Astrocyte (in vitro differentiated cells and primary cell): ENCODE data around the gene RAET1G. TPM values are rescaled to one million over a fixed set of nuclear protein-coding genes. Genes with fewer than 3 reads are reported as not detected.
"Not testable (repeated sequence)": the region's sequence is repeated elsewhere in the genome, so short reads cannot be mapped to it uniquely, and the experiment has no call there.

Experiments
- DNase-seq: peaks from one replicate; pipeline ENCODE4 v3.0.0-alpha.2; 2010; ENCODE audit warnings: low read depth
- FAIRE-seq: peaks from 2 replicates; lab custom pipeline; 2011; peaks lifted over from hg19 to GRCh38; lab: Jason Lieb, UNC
- H2AFZ ChIP-seq: 2 replicates; pipeline ENCODE4 v1.6.0; 2012; ENCODE audit warnings: low read depth, low read length, inconsistent platforms
- H3K27ac ChIP-seq: 2 replicates; pipeline ENCODE4 v1.5.1; 2011; ENCODE audit warnings: low read depth, low read length, inconsistent platforms
- H3K27me3 ChIP-seq: 2 replicates; pipeline ENCODE4 v1.6.0; 2011; ENCODE audit warnings: low read length, inconsistent platforms; ENCODE audit not compliant: insufficient read depth
- H3K36me3 ChIP-seq: 2 replicates; pipeline ENCODE4 v1.5.1; 2011; ENCODE audit warnings: low read length, inconsistent platforms; ENCODE audit not compliant: insufficient read depth
- H3K4me1 ChIP-seq: 2 replicates; pipeline ENCODE4 v1.5.1; 2011; ENCODE audit warnings: low read length, inconsistent platforms; ENCODE audit not compliant: insufficient read depth
- H3K4me2 ChIP-seq: 2 replicates; pipeline ENCODE4 v1.6.0; 2012; ENCODE audit warnings: low read length, inconsistent platforms
- H3K4me3 ChIP-seq: 2 replicates; pipeline ENCODE4 v1.5.1; 2011; ENCODE audit warnings: low read depth, mild to moderate bottlenecking, low read length, inconsistent platforms; ENCODE audit not compliant: insufficient read depth
- H3K79me2 ChIP-seq: 2 replicates; pipeline ENCODE4 v1.6.0; 2012; ENCODE audit warnings: mild to moderate bottlenecking, low read length, inconsistent platforms; ENCODE audit not compliant: insufficient read depth
- H3K9ac ChIP-seq: 2 replicates; pipeline ENCODE4 v1.6.0; 2012; ENCODE audit warnings: mild to moderate bottlenecking, low read length, inconsistent platforms
- H3K9me3 ChIP-seq: 2 replicates; pipeline ENCODE4 v1.5.1; 2012; ENCODE audit warnings: low read depth, mild to moderate bottlenecking, low read length, inconsistent platforms; ENCODE audit not compliant: insufficient read depth
- H4K20me1 ChIP-seq: 2 replicates; pipeline ENCODE4 v1.6.0; 2012; ENCODE audit warnings: low read length, inconsistent platforms; ENCODE audit not compliant: insufficient read depth
- H3K27ac Mint-ChIP-seq: one replicate; pipeline ENCODE4 v1.8.0; 2021; ENCODE audit warnings: mild to moderate bottlenecking, mixed read lengths; ENCODE audit not compliant: unreplicated experiment
- H3K27me3 Mint-ChIP-seq: one replicate; pipeline ENCODE4 v1.8.0; 2021; ENCODE audit warnings: low read depth, mixed read lengths; ENCODE audit not compliant: unreplicated experiment
- H3K36me3 Mint-ChIP-seq: one replicate; pipeline ENCODE4 v1.8.0; 2021; ENCODE audit warnings: low read depth, mixed read lengths; ENCODE audit not compliant: unreplicated experiment
- H3K4me1 Mint-ChIP-seq: one replicate; pipeline ENCODE4 v1.8.0; 2021; ENCODE audit warnings: low read depth, mixed read lengths; ENCODE audit not compliant: unreplicated experiment
- H3K4me3 Mint-ChIP-seq: one replicate; pipeline ENCODE4 v1.8.0; 2021; ENCODE audit warnings: mild to moderate bottlenecking, moderate library complexity, mixed read lengths; ENCODE audit not compliant: unreplicated experiment
- H3K9me3 Mint-ChIP-seq: one replicate; pipeline ENCODE4 v1.8.0; 2021; ENCODE audit warnings: mild to moderate bottlenecking, mixed read lengths; ENCODE audit not compliant: unreplicated experiment
- CTCF ChIP-seq: IDR thresholded peaks from 2 replicates; pipeline ENCODE4 v1.5.1; 2011; ENCODE audit warnings: low read depth, mild to moderate bottlenecking, inconsistent platforms, low read length, moderate library complexity; ENCODE audit not compliant: insufficient read depth
- EZH2 ChIP-seq: IDR thresholded peaks from 2 replicates; pipeline ENCODE4 v1.6.1; 2012; ENCODE audit warnings: mild to moderate bottlenecking, low read length, inconsistent platforms; ENCODE audit not compliant: insufficient read depth
- total RNA-seq: library from RNA; stranded (reverse); gene quantifications from 2 replicates; pipeline ENCODE4 v1.2.1, GENCODE V29; 2021

RAET1G gene
- total RNA-seq, 1 donor from 2014 or later: not detected

- peaks cover 10% of the 10 kb centered on the region for H3K9me3 ChIP-seq
- peaks cover 58% of the 10 kb centered on the region for H3K27me3 Mint-ChIP-seq
- no peak for DNase-seq
These were observed 12.2 kb downstream of the RAET1G start for GRCh38 chr6:149910721-149911151.

GRCh38 chr6:149909701-149910470 lies 13.0 kb downstream of the RAET1G start:
- peaks cover 10% of the 10 kb centered on the region for H3K9me3 ChIP-seq
- no peak overlapping the region for H3K4me2 ChIP-seq
- Mint-ChIP-seq H3K4me3 (no peak overlapping the region), H3K9me3 (peaks cover 11% of the 10 kb centered on the region), H3K27me3 (peaks cover 59% of the 10 kb centered on the region), H3K27ac (no peak overlapping the region), H3K36me3 (no peaks in the 10 kb centered on the region), H3K4me1 (no peaks in the 10 kb centered on the region)
- no peak overlapping the region for H3K4me3 ChIP-seq
- DNase-seq (no peak), FAIRE-seq (no peak)
- no peaks in the 10 kb centered on the region for H4K20me1 ChIP-seq
- TF ChIP-seq CTCF: no peak
- TF ChIP-seq EZH2: no peak
- no peaks in the 10 kb centered on the region for H3K79me2 ChIP-seq
- H3K36me3 ChIP-seq: no peaks in the 10 kb centered on the region
- H3K4me1 ChIP-seq: no peaks in the 10 kb centered on the region
- H3K9ac ChIP-seq: no peak overlapping the region
- H2AFZ ChIP-seq: no peak overlapping the region
- no peak overlapping the region for H3K27ac ChIP-seq
- no peaks in the 10 kb centered on the region for H3K27me3 ChIP-seq

More at GRCh38 chr6:149910721-149911151, 12.2 kb downstream of the RAET1G start:
- Histone ChIP-seq H4K20me1 (no peaks in the 10 kb centered on the region), H3K27me3 (no peaks in the 10 kb centered on the region), H3K79me2 (no peaks in the 10 kb centered on the region), H3K4me3 (no peak overlapping the region), H3K4me1 (no peaks in the 10 kb centered on the region), H3K36me3 (no peaks in the 10 kb centered on the region), H3K9ac (no peak overlapping the region), H3K27ac (no peak overlapping the region), H3K4me2 (no peak overlapping the region), H2AFZ (no peak overlapping the region)
- H3K36me3 Mint-ChIP-seq: no peaks in the 10 kb centered on the region
- H3K27ac Mint-ChIP-seq: no peak overlapping the region
- TF ChIP-seq CTCF: no peak
- TF ChIP-seq EZH2: no peak
- peaks cover 10% of the 10 kb centered on the region for H3K9me3 Mint-ChIP-seq
- no peaks in the 10 kb centered on the region for H3K4me1 Mint-ChIP-seq
- no peak overlapping the region for H3K4me3 Mint-ChIP-seq
- FAIRE-seq: no peak

GRCh38 chr6:149908480-149908879 lies 14.4 kb downstream of the RAET1G start:
- H3K9ac ChIP-seq, H4K20me1 ChIP-seq, H3K79me2 ChIP-seq, DNase-seq, H3K36me3 Mint-ChIP-seq, FAIRE-seq, H3K4me2 ChIP-seq, H3K4me3 ChIP-seq, H3K4me1 ChIP-seq, H3K27me3 ChIP-seq, H3K4me3 Mint-ChIP-seq, H3K36me3 ChIP-seq, H3K27ac ChIP-seq, H3K27ac Mint-ChIP-seq, H2AFZ ChIP-seq, H3K4me1 Mint-ChIP-seq: not testable (repeated sequence)
- H3K27me3 Mint-ChIP-seq: peaks cover 60% of the 10 kb centered on the region
- H3K9me3 Mint-ChIP-seq: peaks cover 12% of the 10 kb centered on the region
- peaks cover 10% of the 10 kb centered on the region for H3K9me3 ChIP-seq
